Measurements from ENCODE around the gene IFNGR1.

IFNGR1 gene

GRCh38 chr6:137237413-137238170, 18.4 kb upstream of the IFNGR1 start:
- TF ChIP-seq EZH2 (optimal IDR thresholded peaks at IDR 0.05; ENCODE audit: low read depth, low read length), result no peak
- no peak for TF ChIP-seq EZH2phosphoT487 (IDR thresholded peaks at IDR 0.05; ENCODE audit: low read length)
- no peak for TF ChIP-seq CTCF (IDR thresholded peaks at IDR 0.05; ENCODE audit: low read length)
- Histone ChIP-seq H4K20me1 (ENCODE audit: insufficient read depth, low read length) (no peaks in the 10 kb centered on the region), H3K36me3 (replicated peaks; ENCODE audit: insufficient read depth, low read length) (no peaks in the 10 kb centered on the region), H3K4me1 (ENCODE audit: low read length) (peaks cover 22% of the 10 kb centered on the region), H3F3A (ENCODE audit: insufficient read depth, low read length) (no peaks in the 10 kb centered on the region), H3K9me2 (replicated peaks; ENCODE audit: insufficient read depth, low read length) (no peaks in the 10 kb centered on the region), H3K79me2 (ENCODE audit: low read length) (no peaks in the 10 kb centered on the region), H3K27me3 (replicated peaks; ENCODE audit: insufficient read depth, low read length) (no peaks in the 10 kb centered on the region), H3K9me3 (replicated peaks; ENCODE audit: insufficient read depth, low read length) (no peaks in the 10 kb centered on the region), H3K9ac (ENCODE audit: low read length) (no peak overlapping the region), H3K27ac (ENCODE audit: low read length) (no peak overlapping the region), H3K4me2 (ENCODE audit: low read depth, low read length) (no peak overlapping the region), H3K4me3 (ENCODE audit: low read length) (no peak overlapping the region), H2AFZ (ENCODE audit: low read length) (no peak overlapping the region)
- no peak for DNase-seq

- Histone ChIP-seq H2AFZ (ENCODE audit: low read length) (no peak overlapping the region), H3K4me2 (ENCODE audit: low read depth, low read length) (no peak overlapping the region), H4K20me1 (ENCODE audit: insufficient read depth, low read length) (no peaks in the 10 kb centered on the region), H3K79me2 (ENCODE audit: low read length) (no peaks in the 10 kb centered on the region), H3K27me3 (replicated peaks; ENCODE audit: insufficient read depth, low read length) (peaks cover 3% of the 10 kb centered on the region; the same call in 1 of the 2 replicates), H3K36me3 (replicated peaks; ENCODE audit: insufficient read depth, low read length) (no peaks in the 10 kb centered on the region), H3K9me2 (replicated peaks; ENCODE audit: insufficient read depth, low read length) (no peaks in the 10 kb centered on the region), H3K9me3 (replicated peaks; ENCODE audit: insufficient read depth, low read length) (no peaks in the 10 kb centered on the region), H3K9ac (ENCODE audit: low read length) (no peak overlapping the region), H3K4me3 (ENCODE audit: low read length) (no peak overlapping the region), H3K27ac (ENCODE audit: low read length) (no peak overlapping the region), H3K4me1 (ENCODE audit: low read length) (peaks cover 22% of the 10 kb centered on the region), H3F3A (ENCODE audit: insufficient read depth, low read length) (no peaks in the 10 kb centered on the region)
- no peak for DNase-seq
- TF ChIP-seq EZH2 (optimal IDR thresholded peaks at IDR 0.05; ENCODE audit: low read depth, low read length) (no peak), CTCF (IDR thresholded peaks at IDR 0.05; ENCODE audit: low read length) (no peak), EZH2phosphoT487 (IDR thresholded peaks at IDR 0.05; ENCODE audit: low read length) (no peak)
These were observed 17.6 kb upstream of the IFNGR1 start for GRCh38 chr6:137236581-137237355.

GRCh38 chr6:137235686-137236085, 16.5 kb upstream of the IFNGR1 start:
- Histone ChIP-seq H3K9me2 (replicated peaks; ENCODE audit: insufficient read depth, low read length) (no peaks in the 10 kb centered on the region), H4K20me1 (ENCODE audit: insufficient read depth, low read length) (no peaks in the 10 kb centered on the region), H3K4me1 (ENCODE audit: low read length) (peaks cover 22% of the 10 kb centered on the region), H3K4me3 (ENCODE audit: low read length) (no peak overlapping the region), H3K27ac (ENCODE audit: low read length) (no peak overlapping the region), H3K9ac (ENCODE audit: low read length) (no peak overlapping the region), H3K36me3 (replicated peaks; ENCODE audit: insufficient read depth, low read length) (no peaks in the 10 kb centered on the region), H3K27me3 (replicated peaks; ENCODE audit: insufficient read depth, low read length) (peaks cover 13% of the 10 kb centered on the region), H3K9me3 (replicated peaks; ENCODE audit: insufficient read depth, low read length) (no peaks in the 10 kb centered on the region), H3K4me2 (ENCODE audit: low read depth, low read length) (no peak overlapping the region), H2AFZ (ENCODE audit: low read length) (no peak overlapping the region), H3F3A (ENCODE audit: insufficient read depth, low read length) (no peaks in the 10 kb centered on the region), H3K79me2 (ENCODE audit: low read length) (no peaks in the 10 kb centered on the region)
- no peak for DNase-seq
- no peak for TF ChIP-seq CTCF (IDR thresholded peaks at IDR 0.05; ENCODE audit: low read length)
